Loucy (cell line): ENCODE data around the gene POLQ.

Experiments
- EZH2phosphoT487 ChIP-seq: fragments of 200-600 bp; IDR thresholded peaks from 2 replicates; pipeline ENCODE4 v1.6.1; 2018; ENCODE audit warnings: antibody characterized with exemption, mild to moderate bottlenecking, moderate library complexity, borderline replicate concordance
- TF ChIP-seq, protein P1 (sequence below): fragments of 200-600 bp; sonication (generic); conservative IDR thresholded peaks from 2 replicates; pipeline ENCODE4 v1.5.1; 2014; ENCODE audit warnings: mild to moderate bottlenecking, antibody characterized with exemption, low read length

GRCh38 chr3:121411523-121411922 lies 134.3 kb downstream of the POLQ start:
- TF ChIP-seq, protein P1, sequence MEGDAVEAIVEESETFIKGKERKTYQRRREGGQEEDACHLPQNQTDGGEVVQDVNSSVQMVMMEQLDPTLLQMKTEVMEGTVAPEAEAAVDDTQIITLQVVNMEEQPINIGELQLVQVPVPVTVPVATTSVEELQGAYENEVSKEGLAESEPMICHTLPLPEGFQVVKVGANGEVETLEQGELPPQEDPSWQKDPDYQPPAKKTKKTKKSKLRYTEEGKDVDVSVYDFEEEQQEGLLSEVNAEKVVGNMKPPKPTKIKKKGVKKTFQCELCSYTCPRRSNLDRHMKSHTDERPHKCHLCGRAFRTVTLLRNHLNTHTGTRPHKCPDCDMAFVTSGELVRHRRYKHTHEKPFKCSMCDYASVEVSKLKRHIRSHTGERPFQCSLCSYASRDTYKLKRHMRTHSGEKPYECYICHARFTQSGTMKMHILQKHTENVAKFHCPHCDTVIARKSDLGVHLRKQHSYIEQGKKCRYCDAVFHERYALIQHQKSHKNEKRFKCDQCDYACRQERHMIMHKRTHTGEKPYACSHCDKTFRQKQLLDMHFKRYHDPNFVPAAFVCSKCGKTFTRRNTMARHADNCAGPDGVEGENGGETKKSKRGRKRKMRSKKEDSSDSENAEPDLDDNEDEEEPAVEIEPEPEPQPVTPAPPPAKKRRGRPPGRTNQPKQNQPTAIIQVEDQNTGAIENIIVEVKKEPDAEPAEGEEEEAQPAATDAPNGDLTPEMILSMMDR: no peak
- no peak for TF ChIP-seq EZH2phosphoT487
